D721Med (cell line): ENCODE measurements around the gene PCNX3.
"Not testable (repeated sequence)": the region's sequence is repeated elsewhere in the genome, so short reads cannot be mapped to it uniquely, and the experiment has no call there.

Source experiments
- DNase-seq: peaks from one replicate; pipeline ENCODE4 v3.0.0; 2011; ENCODE audit warnings: low spot score; ENCODE audit not compliant: insufficient read length
- FAIRE-seq: peaks from 2 replicates; lab custom pipeline; 2011; peaks lifted over from hg19 to GRCh38; lab: Jason Lieb, UNC
- TF ChIP-seq, protein P1 (sequence below): IDR thresholded peaks from 2 replicates; pipeline ENCODE4 v1.5.1; 2012; ENCODE audit warnings: mild to moderate bottlenecking, control low read depth; ENCODE audit not compliant: insufficient read depth; ENCODE audit errors: missing control alignments

Gene PCNX3

GRCh38 chr11:65636108-65637031 lies 20.8 kb downstream of the PCNX3 start:
- TF ChIP-seq, protein P1, sequence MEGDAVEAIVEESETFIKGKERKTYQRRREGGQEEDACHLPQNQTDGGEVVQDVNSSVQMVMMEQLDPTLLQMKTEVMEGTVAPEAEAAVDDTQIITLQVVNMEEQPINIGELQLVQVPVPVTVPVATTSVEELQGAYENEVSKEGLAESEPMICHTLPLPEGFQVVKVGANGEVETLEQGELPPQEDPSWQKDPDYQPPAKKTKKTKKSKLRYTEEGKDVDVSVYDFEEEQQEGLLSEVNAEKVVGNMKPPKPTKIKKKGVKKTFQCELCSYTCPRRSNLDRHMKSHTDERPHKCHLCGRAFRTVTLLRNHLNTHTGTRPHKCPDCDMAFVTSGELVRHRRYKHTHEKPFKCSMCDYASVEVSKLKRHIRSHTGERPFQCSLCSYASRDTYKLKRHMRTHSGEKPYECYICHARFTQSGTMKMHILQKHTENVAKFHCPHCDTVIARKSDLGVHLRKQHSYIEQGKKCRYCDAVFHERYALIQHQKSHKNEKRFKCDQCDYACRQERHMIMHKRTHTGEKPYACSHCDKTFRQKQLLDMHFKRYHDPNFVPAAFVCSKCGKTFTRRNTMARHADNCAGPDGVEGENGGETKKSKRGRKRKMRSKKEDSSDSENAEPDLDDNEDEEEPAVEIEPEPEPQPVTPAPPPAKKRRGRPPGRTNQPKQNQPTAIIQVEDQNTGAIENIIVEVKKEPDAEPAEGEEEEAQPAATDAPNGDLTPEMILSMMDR = no peak
- FAIRE-seq (no peak), DNase-seq (no peak)

GRCh38 chr11:65637032-65637557 lies 21.5 kb downstream of the PCNX3 start:
- DNase-seq = no peak
- TF ChIP-seq, protein P1 = no peak
- no peak for FAIRE-seq

- TF ChIP-seq, protein P1 = no peak
- FAIRE-seq (no peak), DNase-seq (no peak)
Observed at GRCh38 chr11:65637794-65638419, 22.3 kb downstream of the PCNX3 start, which contains the start of gene SIPA1. SIPA1 (plus strand) TSS chr11:65638101; CDS start chr11:65640922, 2,821 bp downstream.

DNA sequence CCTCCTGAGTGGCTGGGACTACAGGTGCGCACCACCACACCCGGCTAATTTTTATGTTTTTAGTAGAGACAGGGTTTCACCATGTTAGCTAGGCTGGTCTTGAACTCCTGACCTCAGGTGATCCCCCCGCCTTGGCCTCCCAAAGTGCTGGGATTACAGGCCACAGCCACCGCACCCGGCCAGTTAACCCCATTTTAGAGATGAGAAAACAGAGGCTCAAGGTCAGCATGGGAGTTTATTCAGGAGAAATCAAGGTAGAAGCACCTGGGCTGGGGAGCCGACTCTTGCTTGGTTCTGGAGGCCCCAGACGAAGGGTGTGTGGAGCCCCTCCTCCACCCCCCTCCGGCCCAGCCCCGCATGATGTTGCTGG lies 23.6 kb downstream of the PCNX3 start:
- FAIRE-seq, DNase-seq: not testable (repeated sequence)

- FAIRE-seq = no peak
- DNase-seq = no peak
- TF ChIP-seq, protein P1 = no peak
Observed at GRCh38 chr11:65639623-65640482, 24.3 kb downstream of the PCNX3 start.

DNA sequence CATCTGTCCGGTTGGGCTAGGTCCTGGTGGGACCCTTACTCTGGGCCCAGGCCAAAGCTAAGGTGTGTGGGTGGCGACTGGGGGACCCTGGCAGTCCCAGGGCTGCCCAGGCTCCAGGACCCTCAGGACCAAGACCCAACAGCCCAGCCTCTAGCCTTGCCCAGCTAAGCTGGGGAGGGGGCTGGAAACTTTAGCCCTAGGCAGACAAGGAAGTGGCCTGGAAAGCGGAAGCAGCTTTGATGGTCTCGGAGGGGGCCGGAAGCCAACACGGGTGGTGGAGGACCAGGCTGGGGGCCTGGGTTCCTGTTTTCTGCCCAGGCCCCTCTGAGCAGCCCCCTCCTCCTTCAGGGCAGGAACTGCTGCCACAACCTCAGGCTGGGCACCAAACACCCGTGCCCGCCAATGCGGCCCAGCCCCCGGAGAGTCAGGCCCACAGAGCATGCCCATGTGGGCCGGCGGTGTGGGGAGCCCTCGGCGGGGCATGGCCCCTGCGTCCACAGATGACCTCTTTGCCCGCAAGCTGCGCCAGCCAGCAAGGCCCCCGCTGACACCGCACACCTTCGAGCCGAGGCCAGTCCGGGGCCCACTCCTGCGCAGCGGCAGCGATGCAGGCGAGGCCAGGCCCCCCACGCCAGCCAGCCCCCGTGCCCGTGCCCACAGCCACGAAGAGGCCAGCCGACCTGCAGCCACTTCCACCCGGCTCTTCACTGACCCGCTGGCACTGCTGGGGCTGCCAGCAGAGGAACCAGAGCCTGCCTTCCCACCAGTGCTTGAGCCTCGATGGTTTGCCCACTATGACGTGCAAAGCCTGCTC lies 25.1 kb downstream of the PCNX3 start:
- FAIRE-seq (no peak), DNase-seq (no peak)
- TF ChIP-seq, protein P1 = no peak
